H1 (cell line): ENCODE results near the gene HDC. TPM values are rescaled to one million over a fixed set of nuclear protein-coding genes. Genes with fewer than 3 reads are reported as not detected.

Experiments used
- CTCF ChIA-PET: fragments of 300-600 bp; sonication (Branson Sonifier 250); formaldehyde crosslinking; loops from one replicate; lab custom pipeline; 2021; ENCODE audit not compliant: partially characterized antibody; lab: Charles Lee
- POLR2A ChIA-PET: fragments of 300-600 bp; sonication (Branson Sonifier 250); formaldehyde crosslinking; loops from one replicate; lab custom pipeline; 2021; ENCODE audit warnings: inconsistent platforms; ENCODE audit not compliant: partially characterized antibody; lab: Charles Lee
- DNase-seq, 2 experiments: peaks; one replicate each; pipeline versions ENCODE4 v3.0.0 to v3.0.0-alpha.2; 2010 to 2022; ENCODE audit warnings: low spot score in 2 of 2, low read depth in 1 of 2, mixed read lengths in 1 of 2
- FAIRE-seq: peaks from 2 replicates; lab custom pipeline; 2011; peaks lifted over from hg19 to GRCh38; lab: Jason Lieb, UNC
- H2AFZ ChIP-seq: 2 replicates; pipeline ENCODE4 v1.8.1; 2012; ENCODE audit warnings: low read length, inconsistent platforms
- H2AK5ac ChIP-seq: 2 replicates; pipeline ENCODE4 v1.6.1; 2013; ENCODE audit warnings: low read depth, low read length
- H2BK120ac ChIP-seq: replicated peaks from 2 replicates; pipeline ENCODE3; 2013; ENCODE audit warnings: low read depth, low read length, inconsistent platforms
- H2BK12ac ChIP-seq: 2 replicates; pipeline ENCODE4 v1.6.1; 2013; ENCODE audit warnings: low read depth, low read length
- H2BK15ac ChIP-seq: 2 replicates; pipeline ENCODE4 v1.6.1; 2013; ENCODE audit warnings: low read length
- H2BK20ac ChIP-seq: 2 replicates; pipeline ENCODE4 v1.6.1; 2013; ENCODE audit warnings: low read length
- H2BK5ac ChIP-seq: 2 replicates; pipeline ENCODE4 v1.6.1; 2013; ENCODE audit warnings: low read depth, low read length
- H3K14ac ChIP-seq: 2 replicates; pipeline ENCODE4 v1.6.1; 2013; ENCODE audit warnings: inconsistent platforms; ENCODE audit not compliant: insufficient read length
- H3K18ac ChIP-seq: 2 replicates; pipeline ENCODE4 v1.6.1; 2013; ENCODE audit warnings: low read length; ENCODE audit errors: extremely low read depth
- H3K23ac ChIP-seq: 2 replicates; pipeline ENCODE4 v1.6.1; 2013; ENCODE audit warnings: inconsistent platforms; ENCODE audit not compliant: insufficient read length
- H3K23me2 ChIP-seq: 2 replicates; pipeline ENCODE4 v1.6.1; 2013; ENCODE audit warnings: low read depth, low read length
- H3K27ac ChIP-seq: 2 replicates; pipeline ENCODE4 v1.6.1; 2011; ENCODE audit warnings: low read depth, low read length, inconsistent platforms
- H3K27me3 ChIP-seq, 4 experiments: replicated peaks in 1 of 4; 1 replicate in 1 of 4; 2 replicates in 3 of 4; pipeline versions ENCODE4 v1.6.1 to v1.8.1; 2011 to 2013; ENCODE audit warnings: low read length in 3 of 4, mild to moderate bottlenecking in 3 of 4, inconsistent platforms in 2 of 4, mixed read lengths in 2 of 4, moderate library complexity in 1 of 4; ENCODE audit not compliant: control insufficient read depth in 3 of 4, insufficient read depth in 3 of 4; ENCODE audit errors: extremely low read depth in 1 of 4
- H3K36me3 ChIP-seq, 4 experiments: 2 replicates each; pipeline versions ENCODE4 v1.6.1 to v1.8.1; 2011 to 2013; ENCODE audit warnings: mild to moderate bottlenecking in 4 of 4, low read length in 3 of 4, moderate library complexity in 2 of 4, control low read depth in 1 of 4, inconsistent platforms in 1 of 4; ENCODE audit not compliant: insufficient read depth in 4 of 4, control insufficient read depth in 2 of 4
- H3K4ac ChIP-seq: replicated peaks from 2 replicates; pipeline ENCODE3; 2013; ENCODE audit warnings: low read length, low read depth, mixed read lengths, inconsistent platforms; ENCODE audit not compliant: insufficient read length
- H3K4me1 ChIP-seq, 4 experiments: replicated peaks in 1 of 4; 1 replicate in 1 of 4; 2 replicates in 3 of 4; pipeline versions ENCODE4 v1.6.1 to v1.8.1; 2011 to 2013; ENCODE audit warnings: low read length in 3 of 4, inconsistent platforms in 2 of 4, mixed read lengths in 1 of 4; ENCODE audit not compliant: insufficient read depth in 4 of 4, control insufficient read depth in 3 of 4
- H3K4me2 ChIP-seq, 2 experiments: 2 replicates each; pipeline versions ENCODE4 v1.6.1 to v1.8.1; 2011 to 2013; ENCODE audit warnings: low read depth in 2 of 2, low read length in 2 of 2, control low read depth in 1 of 2, inconsistent platforms in 1 of 2, mild to moderate bottlenecking in 1 of 2; ENCODE audit not compliant: insufficient read depth in 1 of 2
- H3K4me3 ChIP-seq, 4 experiments: fragments of 200-600, 300-600 bp in 1 of 4; sonication (generic), shearing (Covaris generic), sonication (Bioruptor Twin) in 1 of 4; 2 replicates each; pipeline versions ENCODE4 v1.5.1 to v1.8.1; 2011 to 2016; ENCODE audit warnings: low read length in 4 of 4, low read depth in 3 of 4, control low read depth in 2 of 4, inconsistent platforms in 2 of 4, mild to moderate bottlenecking in 2 of 4, mixed read lengths in 1 of 4, moderate library complexity in 1 of 4; ENCODE audit not compliant: insufficient read depth in 2 of 4; ENCODE audit errors: extremely low read depth in 1 of 4
- H3K56ac ChIP-seq: replicated peaks from 2 replicates; pipeline ENCODE3; 2013; ENCODE audit warnings: low read depth, mild to moderate bottlenecking, mixed read lengths, low read length, inconsistent platforms; ENCODE audit not compliant: insufficient read length
- H3K79me1 ChIP-seq: 2 replicates; pipeline ENCODE4 v1.6.1; 2013; ENCODE audit warnings: low read depth, low read length, control low read depth
- H3K79me2 ChIP-seq, 2 experiments: 2 replicates each; pipeline versions ENCODE4 v1.6.1 to v1.8.1; 2012 to 2013; ENCODE audit warnings: low read length in 2 of 2, mild to moderate bottlenecking in 2 of 2, inconsistent platforms in 1 of 2; ENCODE audit not compliant: insufficient read depth in 2 of 2, control insufficient read depth in 1 of 2
- H3K9ac ChIP-seq, 4 experiments: replicated peaks in 1 of 4; 1 replicate in 1 of 4; 2 replicates in 3 of 4; pipeline versions ENCODE4 v1.6.1 to v1.8.1; 2011 to 2013; ENCODE audit warnings: low read depth in 3 of 4, low read length in 3 of 4, control low read depth in 2 of 4, mild to moderate bottlenecking in 2 of 4, moderate library complexity in 2 of 4, inconsistent platforms in 1 of 4; ENCODE audit errors: extremely low read depth in 1 of 4
- H3K9me3 ChIP-seq, 2 experiments: 2 replicates each; pipeline versions ENCODE4 v1.6.1 to v1.8.1; 2012 to 2013; ENCODE audit warnings: mild to moderate bottlenecking in 2 of 2, moderate library complexity in 2 of 2, control low read depth in 1 of 2, inconsistent platforms in 1 of 2, low read depth in 1 of 2, low read length in 1 of 2, mixed read lengths in 1 of 2; ENCODE audit not compliant: insufficient read depth in 2 of 2
- H4K20me1 ChIP-seq, 2 experiments: replicated peaks in 1 of 2; 2 replicates each; pipeline versions ENCODE3 to v1.8.1; 2011 to 2013; ENCODE audit warnings: inconsistent platforms in 2 of 2, low read length in 2 of 2, mild to moderate bottlenecking in 1 of 2; ENCODE audit not compliant: insufficient read depth in 2 of 2, control insufficient read depth in 1 of 2
- H4K5ac ChIP-seq: 2 replicates; pipeline ENCODE4 v1.6.1; 2013; ENCODE audit warnings: low read length, low read depth, mixed read lengths, inconsistent platforms; ENCODE audit not compliant: insufficient read length
- H4K8ac ChIP-seq: 2 replicates; pipeline ENCODE4 v1.8.0; 2013; ENCODE audit warnings: mild to moderate bottlenecking, moderate library complexity, low read length, inconsistent platforms; ENCODE audit not compliant: insufficient read depth; ENCODE audit errors: extremely low read depth
- H4K91ac ChIP-seq: replicated peaks from 2 replicates; pipeline ENCODE3; 2013; ENCODE audit warnings: low read length, mixed read lengths, inconsistent platforms; ENCODE audit not compliant: insufficient read length
- ASH2L ChIP-seq: fragments of 200-600, 300-600 bp; sonication (generic); IDR thresholded peaks from one replicate; pipeline ENCODE4 v1.7.1; 2017; ENCODE audit warnings: low read length
- BACH1 ChIP-seq: IDR thresholded peaks from 2 replicates; pipeline ENCODE4 v1.6.1; 2012; ENCODE audit warnings: low read length, improper control_type of control experiment
- EGR1 ChIP-seq: IDR thresholded peaks from 2 replicates; pipeline ENCODE4 v1.6.1; 2011; ENCODE audit warnings: low read depth, low read length, borderline replicate concordance
- FOSL1 ChIP-seq: IDR thresholded peaks from 2 replicates; pipeline ENCODE4 v1.6.1; 2011; ENCODE audit warnings: mild to moderate bottlenecking, low read depth, low read length, moderate library complexity; ENCODE audit not compliant: insufficient read depth
- GABPA ChIP-seq: IDR thresholded peaks from 2 replicates; pipeline ENCODE4 v1.6.1; 2011; ENCODE audit warnings: mild to moderate bottlenecking, low read length, moderate library complexity, borderline replicate concordance; ENCODE audit not compliant: insufficient read depth
- KDM4A ChIP-seq: IDR thresholded peaks from one replicate; pipeline ENCODE4 v1.7.1; 2012; ENCODE audit warnings: low read depth, mild to moderate bottlenecking, moderate library complexity, low read length, inconsistent platforms; ENCODE audit not compliant: severe bottlenecking
- NANOG ChIP-seq: IDR thresholded peaks from 2 replicates; pipeline ENCODE4 v1.6.1; 2011; ENCODE audit warnings: low read length, low read depth, mild to moderate bottlenecking, inconsistent platforms; ENCODE audit not compliant: insufficient read depth, poor library complexity, severe bottlenecking
- RAD21 ChIP-seq, 2 experiments: IDR thresholded peaks in 1 of 2; conservative IDR thresholded peaks in 1 of 2; 2 replicates each; pipeline ENCODE4 v1.6.1; 2011; ENCODE audit warnings: low read depth in 2 of 2, low read length in 2 of 2, improper control_type of control experiment in 1 of 2, inconsistent platforms in 1 of 2, mild to moderate bottlenecking in 1 of 2, moderate library complexity in 1 of 2
- SAP30 ChIP-seq: fragments of 300-600 bp; sonication (generic); IDR thresholded peaks from 2 replicates; pipeline ENCODE4 v1.7.1; 2012; ENCODE audit warnings: low read length, moderate library complexity, mild to moderate bottlenecking, inconsistent platforms; ENCODE audit not compliant: insufficient read depth, insufficient replicate concordance
- SP4 ChIP-seq: IDR thresholded peaks from 2 replicates; pipeline ENCODE4 v1.6.1; 2012; ENCODE audit warnings: low read length, inconsistent platforms
- TEAD4 ChIP-seq: IDR thresholded peaks from 2 replicates; pipeline ENCODE4 v1.6.1; 2012; ENCODE audit warnings: low read depth, low read length, inconsistent platforms, mixed read lengths
- WGBS, 2 experiments: shearing (Covaris generic) in 1 of 2; methylation state at CpG; one replicate each; pipeline versions ENCODE4 v1.1.6 to v1.1.7; 2013 to 2015; ENCODE audit warnings: low lambda C conversion rate in 2 of 2, mixed read lengths in 2 of 2, inconsistent platforms in 1 of 2, low coverage in 1 of 2, missing lambda C conversion rate in 1 of 2; ENCODE audit not compliant: insufficient replicate concordance in 2 of 2, insufficient coverage in 1 of 2, insufficient read length in 1 of 2; ENCODE audit errors: extremely low coverage in 1 of 2, missing lambda C conversion rate in 1 of 2; 5-methylcytosine and 5-hydroxymethylcytosine counted together
- polyA plus RNA-seq, 7 experiments: library from polyadenylated mRNA; depleted of rRNA in 3 of 7; stranded (reverse) in 5 of 7; unstranded in 2 of 7; fragments of >200 nt in 5 of 7; fragments of 200-250 nt in 2 of 7; gene quantifications; 1 replicate in 5 of 7; 2 replicates in 1 of 7; 4 replicates in 1 of 7; pipeline versions ENCODE4 v1.2.1 to v1.2.3, GENCODE V29; 2011 to 2013; ENCODE audit warnings: missing spikeins in 2 of 7, mixed read lengths in 2 of 7
- total RNA-seq: library from RNA; stranded (reverse); fragmentation: NEBNext Ultra II Directional; extraction: Animal tissue kit (Norgen Biotek cat#: 25700); gene quantifications from 2 replicates; pipeline ENCODE4 v1.2.1, GENCODE V29; 2021
- TF ChIP-seq, protein P1 (sequence below): IDR thresholded peaks from 2 replicates; pipeline ENCODE4 v1.6.1; 2012; ENCODE audit warnings: inconsistent platforms

Gene HDC
- total and polyA plus RNA-seq, 2 of the 8 experiments (the other 6 are each of a cell fraction or from before 2014, with no cell fraction given): 0.20 to 0.22 TPM

DNA sequence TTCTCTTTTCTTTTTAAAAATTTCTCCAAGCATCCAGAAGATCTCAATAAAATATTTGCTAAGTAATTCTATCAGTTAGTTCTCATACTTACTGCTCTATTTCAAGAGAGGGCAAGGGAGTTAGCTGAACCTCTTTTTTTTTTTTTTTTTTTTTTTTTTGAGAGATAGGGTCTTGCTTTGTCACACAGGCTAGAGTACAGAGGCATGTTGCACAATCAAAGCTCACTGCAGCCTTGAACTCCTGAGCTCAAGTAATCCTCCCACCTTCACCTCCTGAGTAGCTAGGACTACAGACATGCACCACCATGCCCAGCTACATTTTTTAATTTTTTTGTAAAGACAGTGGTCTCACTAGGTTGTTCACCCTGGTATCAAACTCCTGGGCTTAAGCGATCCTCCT lies 21.4 kb downstream of the HDC start:
- H3K79me2 ChIP-seq: no peaks in the 10 kb centered on the region
- no peak for DNase-seq
- 87% methylated on average over 1 of the region's 1 CpG; no CpG with 5 or more reads in 1 of the 2 experiments for WGBS, 2 experiments
- no peaks in the 10 kb centered on the region for H4K20me1 ChIP-seq
- no peak overlapping the region for H2AFZ ChIP-seq
- H3K23me2 ChIP-seq: no peaks in the 10 kb centered on the region
- H3K14ac ChIP-seq: no peak overlapping the region
- no peak overlapping the region for H2BK120ac ChIP-seq
- no peaks in the 10 kb centered on the region for H3K4me1 ChIP-seq
- TF ChIP-seq FOSL1 (no peak), ASH2L (no peak), GABPA (no peak), BACH1 (no peak), SP4 (no peak), EGR1 (no peak), SAP30 (no peak), NANOG (no peak), RAD21 (IDR thresholded peaks at IDR 0.05 in 1 of 2, conservative IDR thresholded peaks at IDR 0.05 in 1 of 2; ENCODE audit: low read depth in 2 of 2, low read length in 2 of 2) (no peak), KDM4A (no peak), TEAD4 (no peak)
- TF ChIP-seq, protein P1, sequence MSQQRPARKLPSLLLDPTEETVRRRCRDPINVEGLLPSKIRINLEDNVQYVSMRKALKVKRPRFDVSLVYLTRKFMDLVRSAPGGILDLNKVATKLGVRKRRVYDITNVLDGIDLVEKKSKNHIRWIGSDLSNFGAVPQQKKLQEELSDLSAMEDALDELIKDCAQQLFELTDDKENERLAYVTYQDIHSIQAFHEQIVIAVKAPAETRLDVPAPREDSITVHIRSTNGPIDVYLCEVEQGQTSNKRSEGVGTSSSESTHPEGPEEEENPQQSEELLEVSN: no peak
- H3K4me2 ChIP-seq: no peak overlapping the region
- H3K23ac ChIP-seq: no peak overlapping the region
- no peaks in the 10 kb centered on the region for H3K9me3 ChIP-seq
- no peak overlapping the region for H2AK5ac ChIP-seq
- H3K79me1 ChIP-seq: no peaks in the 10 kb centered on the region
- H3K27ac ChIP-seq: no peak overlapping the region
- H4K91ac ChIP-seq: no peak overlapping the region
- H4K5ac ChIP-seq: no peak overlapping the region
- H3K9ac ChIP-seq: no peak overlapping the region
- no peak overlapping the region for H2BK12ac ChIP-seq
- CTCF ChIA-PET: interaction anchor here (1.2 kb wide), 1 partner anchor 15 kb away, joined by 6 read pairs; no protein-coding TSS in a partner anchor
- POLR2A ChIA-PET: interaction anchor here (1.1 to 1.2 kb wide), 2 partner anchors 62 to 109 kb away, joined by 3 read pairs; partner anchors contain the start of gene SLC27A2
- H3K4ac ChIP-seq: no peak overlapping the region
- no peaks in the 10 kb centered on the region for H3K27me3 ChIP-seq
- H3K4me3 ChIP-seq: no peak overlapping the region
- no peak overlapping the region for H2BK20ac ChIP-seq
- H2BK5ac ChIP-seq: no peak overlapping the region
- H4K8ac ChIP-seq: no peak overlapping the region
- H3K36me3 ChIP-seq: no peaks in the 10 kb centered on the region
- no peak overlapping the region for H2BK15ac ChIP-seq
- no peak for FAIRE-seq
- no peak overlapping the region for H3K56ac ChIP-seq
- no peak overlapping the region for H3K18ac ChIP-seq
